ENCODE results near the gene CYP4F22.

- TF ChIP-seq CTCF (IDR thresholded peaks at IDR 0.05; ENCODE audit: low read length) (no peak), EZH2 (optimal IDR thresholded peaks at IDR 0.05; ENCODE audit: low read depth, low read length) (no peak)
Measured at GRCh38 chr19:15469513-15470297, 38.6 kb upstream of the CYP4F22 start.
